HG02678 (cell line): ENCODE results near the gene NTN3.

ENCODE experiments used
- ATAC-seq: cut with Tn5 transposase; IDR thresholded peaks from one replicate; pipeline ENCODE4 v1.9.1; 2021; ENCODE audit warnings: mild to moderate bottlenecking, moderate library complexity; ENCODE audit not compliant: unreplicated experiment

The NTN3 gene

DNA sequence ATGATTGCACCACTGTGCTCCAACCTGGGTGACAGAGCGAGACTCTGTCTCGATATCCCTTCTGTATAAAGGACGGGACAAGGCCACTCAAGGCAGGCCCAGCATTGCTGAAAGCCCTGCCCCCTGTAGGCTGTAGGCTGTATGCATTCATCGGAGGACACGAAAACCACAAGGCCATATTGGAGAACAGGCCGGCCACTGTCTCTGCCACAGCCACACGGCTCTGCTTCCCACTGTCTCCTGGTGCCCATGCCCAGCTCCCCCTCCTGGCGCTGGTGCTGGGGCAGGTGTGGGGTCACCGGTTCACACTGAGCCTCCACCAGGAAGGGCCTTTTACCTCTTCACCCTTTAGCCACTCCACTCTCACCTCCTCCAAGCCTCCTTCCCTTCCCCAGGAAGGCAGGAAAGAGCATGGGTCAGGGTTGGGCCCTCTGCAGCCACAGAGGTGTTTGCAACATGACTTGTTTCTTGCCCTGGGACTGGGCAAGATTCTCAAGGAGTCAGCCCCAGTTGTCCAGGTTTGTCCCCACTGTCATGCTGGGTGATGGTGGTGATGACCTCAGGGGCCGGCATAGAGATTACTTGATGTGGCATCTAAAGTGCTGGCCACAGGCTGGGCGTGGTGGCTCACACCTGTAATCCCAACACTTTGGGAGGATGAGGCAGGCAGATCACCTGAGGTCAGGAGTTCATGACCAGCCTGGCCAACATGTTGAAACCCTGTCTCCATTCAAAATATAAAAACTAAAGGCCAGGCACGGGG, 5.3 kb upstream of the NTN3 start:
- no peak for ATAC-seq

DNA sequence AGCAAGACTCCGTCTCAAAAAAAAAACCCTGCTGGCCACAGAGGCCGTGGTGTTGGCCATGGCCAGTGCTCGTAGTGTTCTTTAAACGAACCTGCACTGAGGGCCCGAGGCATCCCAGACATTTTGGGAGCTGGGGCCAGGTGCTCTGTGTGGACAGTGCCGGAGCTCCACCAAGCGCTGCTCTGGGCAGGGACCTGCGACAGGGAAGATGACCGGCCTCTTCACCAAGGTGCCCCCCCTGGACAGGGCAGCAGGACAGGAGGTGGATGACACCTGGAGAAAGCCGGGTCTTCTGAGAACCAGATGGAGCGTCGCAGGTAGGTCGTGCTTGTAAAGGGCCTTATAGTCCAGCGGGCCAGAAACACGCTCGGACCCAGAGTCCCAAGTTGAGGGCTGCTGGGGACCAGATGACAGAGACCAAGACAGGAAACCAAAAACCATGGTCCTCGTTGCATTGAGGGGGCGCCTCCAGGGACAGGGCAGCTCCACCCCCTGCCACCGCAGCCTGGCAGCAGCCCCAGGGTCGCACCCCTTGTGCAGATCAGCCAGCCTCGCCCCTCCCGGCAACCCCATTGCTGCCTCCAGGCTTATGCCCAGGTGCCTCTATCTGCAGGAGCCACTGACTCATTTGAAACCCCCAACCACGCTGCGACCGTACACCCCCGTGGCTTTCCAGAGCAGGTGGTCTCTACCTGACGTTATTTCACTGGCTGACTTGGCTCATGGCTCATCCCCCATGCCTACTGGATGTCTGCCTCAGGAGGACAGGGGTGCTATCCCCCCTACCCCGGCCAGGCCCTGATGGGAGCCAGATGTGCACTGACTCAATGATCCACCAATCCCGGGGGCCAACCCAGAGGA, 4.2 kb upstream of the NTN3 start:
- no peak for ATAC-seq

DNA sequence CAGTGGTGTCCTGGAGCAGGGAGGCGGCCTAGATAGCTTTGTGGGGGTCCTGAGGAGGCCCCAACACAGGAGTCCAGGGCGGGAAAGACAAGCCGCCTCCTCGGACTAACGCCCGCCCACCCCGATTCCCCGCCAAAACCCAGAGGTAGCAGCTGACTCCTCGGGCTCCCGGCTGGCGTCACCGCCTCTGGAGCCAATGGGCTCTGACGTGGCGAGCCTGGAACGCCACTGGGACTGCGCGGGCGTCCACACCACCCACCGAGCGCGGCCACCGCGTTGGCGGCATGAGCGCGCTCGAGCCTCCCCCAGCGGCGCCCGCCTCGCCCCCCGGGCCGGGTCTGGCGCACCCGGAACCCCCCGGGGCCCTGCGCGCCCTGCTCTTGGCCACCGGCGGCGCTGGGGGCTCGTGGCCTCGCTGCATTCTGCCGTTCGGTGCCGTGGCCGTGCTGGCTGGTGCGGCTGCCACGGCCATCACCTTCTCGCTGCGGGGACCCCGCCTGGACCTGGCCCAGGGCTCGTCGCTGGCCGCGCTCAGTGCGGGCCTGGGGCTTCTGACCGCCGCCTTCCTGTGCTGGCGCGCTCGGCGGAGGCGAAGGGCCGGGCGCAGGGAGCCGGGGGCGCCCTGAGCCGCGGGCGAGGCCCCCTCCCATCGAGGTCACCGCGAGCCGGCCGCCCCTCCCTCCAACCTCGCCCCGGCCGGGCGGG, 3.4 kb upstream of the NTN3 start:
- ATAC-seq: no peak

DNA sequence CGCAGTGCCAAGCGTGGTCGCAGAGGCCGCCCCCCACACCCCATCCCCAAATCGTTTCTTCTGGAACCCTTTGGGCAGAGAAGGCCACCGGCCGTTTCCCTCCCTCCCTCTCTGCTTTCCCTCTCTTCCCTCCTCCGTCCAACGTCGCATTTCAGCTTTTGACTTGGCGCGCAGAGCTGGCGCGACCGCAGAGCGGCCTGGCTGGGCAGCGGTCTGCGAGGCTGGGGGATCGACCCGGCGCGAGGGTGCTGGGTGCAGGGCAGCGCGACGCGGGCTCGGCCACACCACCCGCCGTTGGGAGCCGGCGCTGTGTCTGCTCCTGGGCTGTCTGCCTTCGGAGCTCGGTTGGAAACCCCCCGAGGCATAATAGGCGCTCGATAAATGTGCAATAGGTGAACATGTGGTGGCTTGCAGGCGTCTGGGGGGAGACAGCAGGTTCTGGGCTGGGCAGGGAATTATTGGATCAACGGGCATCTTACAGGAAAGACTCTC, 2.8 kb upstream of the NTN3 start:
- no peak for ATAC-seq

DNA sequence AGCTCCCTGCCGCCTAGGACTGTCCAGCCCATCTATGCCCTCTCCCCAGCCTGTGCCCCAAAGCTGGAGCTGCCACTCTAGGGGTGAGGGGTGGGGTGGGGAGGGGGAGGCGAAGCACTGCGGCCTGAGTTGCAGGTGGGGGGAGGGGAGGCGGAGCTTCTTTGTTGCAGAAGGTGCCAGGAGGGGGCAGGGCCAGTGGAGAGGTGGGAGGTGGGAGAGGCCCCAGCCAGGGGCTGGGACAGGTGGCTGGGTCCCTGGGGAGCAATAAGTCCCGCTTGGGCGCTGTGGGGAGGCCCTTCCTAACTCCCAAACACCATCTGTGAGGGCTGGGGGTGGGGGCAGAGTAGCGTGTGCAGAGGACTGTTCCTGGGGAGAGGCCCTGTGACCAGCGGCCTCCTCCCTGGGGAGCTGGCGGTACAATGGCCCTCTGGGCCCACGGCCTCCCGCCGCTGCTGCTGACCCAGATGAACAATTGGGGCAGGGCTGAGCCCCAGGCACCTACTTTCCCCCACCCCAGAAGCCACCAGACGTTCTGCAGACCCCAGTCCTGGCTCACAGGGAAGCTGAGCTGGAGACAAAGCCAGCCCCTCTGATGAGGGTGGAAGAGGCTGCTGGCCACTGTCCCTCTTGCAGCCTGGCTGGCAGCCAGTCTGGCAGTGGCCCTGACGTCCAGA, 2.2 kb upstream of the NTN3 start:
- peak; percentile 49 for ATAC-seq

DNA sequence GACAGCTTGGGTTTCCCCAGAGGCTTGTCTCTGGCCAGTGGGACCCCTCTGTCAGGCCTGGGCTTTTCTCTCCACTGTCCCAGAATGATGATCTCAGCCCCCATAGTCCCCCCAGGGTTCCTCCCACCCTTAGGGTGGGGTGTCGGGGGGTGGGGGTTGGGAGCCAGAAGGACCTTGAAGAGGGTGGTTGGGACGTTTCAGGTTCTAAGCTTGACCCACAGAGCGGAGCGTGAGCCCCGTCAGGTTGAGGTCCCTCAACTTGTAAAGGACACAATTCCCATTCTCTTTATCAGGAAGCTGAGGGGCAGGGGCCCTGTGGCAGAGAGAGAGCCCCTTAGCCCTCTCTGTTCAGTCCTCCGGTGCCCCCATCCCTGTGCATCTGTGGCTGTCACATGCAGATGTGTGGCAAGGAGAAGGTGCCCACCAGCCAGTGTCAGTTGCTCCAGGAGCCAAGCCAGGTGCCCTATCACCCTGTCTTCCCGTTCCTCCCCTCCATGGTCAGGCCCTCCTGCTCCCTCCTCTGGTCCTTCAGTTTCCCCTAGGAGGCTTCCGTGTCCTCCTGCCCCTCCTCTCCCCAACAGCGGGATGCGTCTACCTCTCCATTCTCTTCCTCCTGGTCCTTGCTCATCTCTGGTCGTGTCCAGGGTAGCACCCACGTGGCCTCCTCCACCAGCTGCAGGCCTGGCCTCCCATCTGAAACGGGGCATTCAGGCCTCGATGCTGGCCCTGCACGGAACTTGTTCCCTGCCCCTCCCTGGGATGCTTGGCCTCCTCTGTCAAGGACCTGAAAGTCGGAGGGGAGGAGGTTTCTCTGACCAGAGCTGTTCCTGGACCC, 1.5 kb upstream of the NTN3 start:
- ATAC-seq: no peak

DNA sequence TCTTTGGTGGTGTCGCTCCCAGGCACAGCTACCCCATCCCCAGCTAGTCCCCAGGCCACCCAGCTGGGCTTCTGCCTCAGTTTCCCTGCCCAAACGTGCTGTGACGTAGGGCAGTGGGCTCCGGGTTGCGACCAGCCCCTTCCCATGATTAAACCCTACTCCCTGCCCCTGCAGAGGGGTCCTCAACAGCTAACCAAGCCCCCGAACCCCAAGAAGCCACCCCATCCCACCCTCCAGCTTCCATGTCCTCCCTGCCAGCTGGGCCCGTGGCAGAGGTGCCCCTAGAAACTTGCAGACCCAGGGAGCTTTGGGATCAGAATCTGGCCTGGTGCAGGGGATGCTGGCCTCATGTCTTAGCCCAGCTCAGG, 879 bp upstream of the NTN3 start:
- no peak for ATAC-seq

DNA sequence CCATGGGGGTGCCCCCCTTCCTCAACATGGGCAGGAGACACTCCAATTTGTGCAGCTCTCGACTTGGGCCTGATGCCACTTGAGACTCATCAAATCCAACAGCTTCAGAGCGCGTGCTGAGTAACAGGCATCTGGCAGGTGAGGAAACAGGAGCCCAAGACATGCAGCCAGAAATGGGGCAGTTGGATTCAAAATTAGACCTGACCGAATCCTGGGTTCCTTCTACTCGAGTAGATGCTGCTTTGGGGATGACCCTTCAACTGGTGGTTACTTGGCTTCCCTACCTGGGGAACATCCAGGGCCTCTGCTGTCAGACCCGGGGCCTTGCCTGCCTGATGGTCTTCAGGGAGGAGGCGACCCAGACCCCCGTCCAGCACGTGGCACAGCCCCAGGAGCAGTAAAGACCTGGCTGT, 488 bp upstream of the NTN3 start:
- no peak for ATAC-seq

DNA sequence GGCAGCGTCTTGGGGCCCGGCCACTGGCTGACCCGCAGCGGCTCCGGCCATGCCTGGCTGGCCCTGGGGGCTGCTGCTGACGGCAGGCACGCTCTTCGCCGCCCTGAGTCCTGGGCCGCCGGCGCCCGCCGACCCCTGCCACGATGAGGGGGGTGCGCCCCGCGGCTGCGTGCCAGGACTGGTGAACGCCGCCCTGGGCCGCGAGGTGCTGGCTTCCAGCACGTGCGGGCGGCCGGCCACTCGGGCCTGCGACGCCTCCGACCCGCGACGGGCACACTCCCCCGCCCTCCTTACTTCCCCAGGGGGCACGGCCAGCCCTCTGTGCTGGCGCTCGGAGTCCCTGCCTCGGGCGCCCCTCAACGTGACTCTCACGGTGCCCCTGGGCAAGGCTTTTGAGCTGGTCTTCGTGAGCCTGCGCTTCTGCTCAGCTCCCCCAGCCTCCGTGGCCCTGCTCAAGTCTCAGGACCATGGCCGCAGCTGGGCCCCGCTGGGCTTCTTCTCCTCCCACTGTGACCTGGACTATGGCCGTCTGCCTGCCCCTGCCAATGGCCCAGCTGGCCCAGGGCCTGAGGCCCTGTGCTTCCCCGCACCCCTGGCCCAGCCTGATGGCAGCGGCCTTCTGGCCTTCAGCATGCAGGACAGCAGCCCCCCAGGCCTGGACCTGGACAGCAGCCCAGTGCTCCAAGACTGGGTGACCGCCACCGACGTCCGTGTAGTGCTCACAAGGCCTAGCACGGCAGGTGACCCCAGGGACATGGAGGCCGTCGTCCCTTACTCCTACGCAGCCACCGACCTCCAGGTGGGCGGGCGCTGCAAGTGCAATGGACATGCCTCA, 773 bp downstream of the NTN3 start:
- no peak for ATAC-seq

DNA sequence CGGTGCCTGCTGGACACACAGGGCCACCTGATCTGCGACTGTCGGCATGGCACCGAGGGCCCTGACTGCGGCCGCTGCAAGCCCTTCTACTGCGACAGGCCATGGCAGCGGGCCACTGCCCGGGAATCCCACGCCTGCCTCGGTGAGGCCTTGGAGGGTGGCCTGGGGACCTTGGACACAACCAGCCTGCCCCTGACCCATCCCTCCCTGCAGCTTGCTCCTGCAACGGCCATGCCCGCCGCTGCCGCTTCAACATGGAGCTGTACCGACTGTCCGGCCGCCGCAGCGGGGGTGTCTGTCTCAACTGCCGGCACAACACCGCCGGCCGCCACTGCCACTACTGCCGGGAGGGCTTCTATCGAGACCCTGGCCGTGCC, 1.4 kb downstream of the NTN3 start:
- no peak for ATAC-seq

DNA sequence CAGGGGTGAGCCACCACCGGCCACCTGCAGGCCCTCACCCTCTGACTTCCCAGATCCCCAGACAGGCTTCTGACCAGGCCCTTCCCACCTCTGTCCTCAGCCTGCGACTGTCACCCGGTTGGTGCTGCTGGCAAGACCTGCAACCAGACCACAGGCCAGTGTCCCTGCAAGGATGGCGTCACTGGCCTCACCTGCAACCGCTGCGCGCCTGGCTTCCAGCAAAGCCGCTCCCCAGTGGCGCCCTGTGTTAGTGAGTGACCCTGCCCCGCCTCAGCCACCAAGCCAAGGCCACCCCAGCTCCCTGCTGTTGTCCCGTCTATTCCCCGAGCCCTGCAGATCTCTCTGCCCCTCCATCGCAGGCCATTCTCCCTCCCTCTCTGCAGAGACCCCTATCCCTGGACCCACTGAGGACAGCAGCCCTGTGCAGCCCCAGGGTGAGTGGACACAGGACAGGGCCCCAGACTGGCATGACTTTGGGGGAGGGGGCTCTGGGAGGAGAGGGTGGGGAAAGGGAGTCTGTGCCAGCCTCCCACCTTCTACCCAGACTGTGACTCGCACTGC, 1.9 kb downstream of the NTN3 start:
- ATAC-seq: no peak

DNA sequence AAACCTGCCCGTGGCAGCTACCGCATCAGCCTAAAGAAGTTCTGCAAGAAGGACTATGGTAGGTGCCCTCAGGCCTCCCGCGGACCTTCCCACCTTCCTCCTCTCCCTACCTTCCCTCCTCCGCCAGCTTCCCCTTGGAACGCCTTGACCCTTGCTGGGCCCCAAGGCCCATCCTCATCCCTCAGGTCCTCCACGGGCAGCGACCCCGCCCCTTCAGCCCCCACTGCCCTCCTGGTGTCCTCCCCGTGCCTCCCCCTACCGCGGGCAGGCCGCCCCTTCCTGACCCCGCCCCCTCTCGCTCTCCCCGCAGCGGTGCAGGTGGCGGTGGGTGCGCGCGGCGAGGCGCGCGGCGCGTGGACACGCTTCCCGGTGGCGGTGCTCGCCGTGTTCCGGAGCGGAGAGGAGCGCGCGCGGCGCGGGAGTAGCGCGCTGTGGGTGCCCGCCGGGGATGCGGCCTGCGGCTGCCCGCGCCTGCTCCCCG, 2.4 kb downstream of the NTN3 start:
- no peak for ATAC-seq

DNA sequence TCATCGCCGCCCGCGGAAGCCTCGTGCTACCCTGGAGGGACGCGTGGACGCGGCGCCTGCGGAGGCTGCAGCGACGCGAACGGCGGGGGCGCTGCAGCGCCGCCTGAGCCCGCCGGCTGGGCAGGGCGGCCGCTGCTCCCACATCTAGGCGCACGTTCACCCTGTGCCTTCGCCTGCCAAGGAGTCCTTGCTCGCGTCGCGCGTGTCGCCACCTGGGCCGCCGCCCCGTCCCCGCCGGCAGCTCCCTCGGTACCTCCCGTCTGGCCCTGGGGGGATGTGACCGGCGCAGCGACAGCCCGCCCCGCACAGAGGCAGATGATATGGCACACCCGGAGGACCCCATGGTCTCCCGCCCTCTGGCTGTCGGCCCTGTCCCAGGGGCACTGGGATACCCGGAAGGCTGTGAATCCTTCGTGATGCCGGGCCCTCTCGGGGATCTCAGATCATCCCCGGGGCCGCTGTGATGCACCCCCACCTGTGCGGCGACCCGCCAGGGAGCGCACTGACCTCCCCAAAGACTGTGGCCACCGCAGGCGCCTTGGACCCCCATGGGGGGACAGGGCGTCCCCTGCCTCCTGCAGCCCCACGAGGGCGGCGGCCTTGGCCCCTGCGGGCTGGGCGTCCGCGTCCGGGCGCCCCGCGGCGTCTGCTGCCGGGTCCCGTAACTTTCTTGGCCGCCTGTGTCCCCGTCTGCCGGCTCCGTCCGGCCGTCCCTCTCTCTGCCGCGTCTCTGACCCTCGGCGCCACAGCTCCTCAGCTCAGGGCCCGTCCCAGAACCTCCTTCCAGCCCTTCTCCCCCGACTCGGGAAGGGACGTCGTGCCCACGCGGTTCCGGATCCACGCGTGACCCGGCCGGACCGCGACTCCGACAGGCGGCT, 3.1 kb downstream of the NTN3 start:
- ATAC-seq: no peak

DNA sequence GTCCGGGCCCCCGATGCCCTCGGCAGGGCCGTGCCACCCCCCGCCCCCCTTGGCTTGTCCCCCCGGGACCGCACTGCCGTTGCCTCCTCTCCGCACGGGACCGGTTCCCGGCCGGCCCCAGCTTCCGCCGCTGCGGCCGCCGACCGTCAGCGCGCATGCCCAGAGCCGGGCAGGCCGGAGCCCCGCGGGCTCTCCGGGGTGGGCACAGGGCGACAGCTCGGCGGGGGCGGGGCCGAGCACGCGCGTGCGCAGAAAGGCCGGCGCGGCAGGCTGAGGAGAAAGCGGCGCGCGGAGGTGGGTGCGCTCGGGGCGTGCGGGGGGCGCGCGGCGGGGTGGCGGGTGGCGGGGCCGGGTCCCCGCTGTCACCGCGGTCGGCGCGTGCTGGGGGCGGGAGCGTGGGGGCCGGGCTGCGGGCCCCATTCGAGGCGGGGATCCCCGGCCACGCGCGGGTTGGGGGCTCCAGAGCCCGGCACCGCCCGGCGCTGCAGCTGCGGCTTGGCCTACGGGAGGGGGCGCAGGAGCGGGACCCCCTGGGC, 3.8 kb downstream of the NTN3 start, which contains the start of gene TBC1D24:
TBC1D24 (plus strand) TSS at position 251 of the 536 bp plus-strand sequence. CDS start 21,022 bp downstream, outside the sequence.
- ATAC-seq: peak; percentile 58

DNA sequence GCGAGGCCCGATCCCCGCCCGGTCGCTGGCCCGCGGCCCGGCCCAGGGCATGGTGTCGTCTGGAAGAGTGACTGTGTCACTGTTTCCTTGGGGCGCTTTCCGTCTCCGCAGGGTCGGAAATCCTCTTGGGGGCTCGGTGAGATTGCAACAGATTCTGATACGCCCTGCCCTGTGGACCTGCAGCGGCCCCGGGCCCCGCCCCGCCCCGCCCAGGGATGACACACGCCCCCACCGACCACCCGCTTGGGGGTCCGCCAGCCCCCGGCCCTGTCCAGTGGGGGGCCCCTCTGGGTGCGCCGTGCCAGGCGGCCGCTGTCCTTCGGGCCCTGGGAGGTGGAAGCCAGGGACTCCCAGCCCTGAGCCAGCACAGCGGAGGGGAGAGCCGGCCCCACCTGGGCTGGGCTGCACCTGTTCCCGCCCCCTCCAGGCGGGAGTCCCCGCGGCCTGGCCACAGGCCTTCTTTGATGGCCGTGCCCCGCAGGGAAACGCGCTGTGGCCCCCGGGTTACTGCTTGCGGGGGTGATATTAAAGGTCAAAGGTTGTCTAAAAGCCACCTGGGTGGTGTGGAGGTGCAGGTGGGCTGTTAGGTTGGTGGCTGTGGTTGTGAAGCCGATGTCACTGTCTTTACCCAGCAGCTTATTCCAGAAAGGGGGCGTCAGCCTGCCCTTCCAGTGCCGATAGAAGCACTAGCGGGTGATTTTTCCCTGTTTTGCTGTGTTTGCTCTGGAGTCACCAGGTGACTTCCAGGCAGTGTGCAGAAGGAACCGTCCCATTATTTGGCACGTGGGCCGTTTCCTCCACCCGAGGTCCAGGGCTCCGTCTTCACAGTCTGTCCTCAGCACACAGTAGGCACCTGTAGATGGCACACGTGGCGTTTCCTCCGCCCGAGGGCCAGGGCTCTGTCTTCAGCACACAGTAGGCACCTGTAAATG, 4.6 kb downstream of the NTN3 start:
- peak; percentile 23 for ATAC-seq

DNA sequence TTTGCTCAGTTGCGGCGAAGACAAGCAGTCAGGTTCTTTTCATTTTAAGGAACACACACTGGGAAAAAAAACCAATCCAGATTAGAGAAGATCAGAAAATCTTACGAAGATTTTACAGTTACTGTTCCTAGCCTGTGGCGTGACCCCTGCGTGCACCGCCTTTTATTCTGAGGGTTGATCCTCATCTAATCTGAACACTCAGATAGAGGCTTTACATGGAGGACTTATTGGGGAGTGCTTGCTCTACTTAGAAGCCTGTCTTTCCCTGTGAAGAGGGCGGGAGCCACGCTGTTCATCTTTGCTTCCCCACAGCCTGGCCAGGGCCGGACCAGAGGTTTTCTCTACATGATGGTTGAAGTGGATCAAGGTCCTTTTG, 5.2 kb downstream of the NTN3 start:
- no peak for ATAC-seq
